Natural killer cell treated with Interleukin-12 subunit alpha and Interleukin-12 subunit beta and Interleukin-15 and Interleukin-18, amount 100 ng/mL, for 72 hours (primary cell): Measurements from ENCODE around the gene PCSK4. TPM values are rescaled to one million over a fixed set of nuclear protein-coding genes. Genes with fewer than 3 reads are reported as not detected.
"Not testable (repeated sequence)": the region's sequence is repeated elsewhere in the genome, so short reads cannot be mapped to it uniquely, and the experiment has no call there.

Experiments
- ATAC-seq, 2 donors: fragments of 150-1000 bp; cut with Tn5 transposase in 1 of 2; sonication (Bioruptor Pico), chemical (Tn5 transposase) in 1 of 2; 2 replicates each; pipeline ENCODE4 v1.10.0; 2021
- DNase-seq: peaks from one replicate; pipeline ENCODE4 v3.0.0; 2022; ENCODE audit warnings: low spot score
- H3K27ac Mint-ChIP-seq, 2 donors: 1 replicate in 1 of 2; 2 replicates in 1 of 2; pipeline ENCODE4 v1.8.0; 2022; ENCODE audit warnings: mixed read lengths in 2 of 2, mild to moderate bottlenecking in 1 of 2, moderate library complexity in 1 of 2
- H3K27me3 Mint-ChIP-seq, 2 donors: 1 replicate in 1 of 2; 2 replicates in 1 of 2; pipeline ENCODE4 v1.8.0; 2022; ENCODE audit warnings: mixed read lengths in 2 of 2
- H3K36me3 Mint-ChIP-seq: one replicate; pipeline ENCODE4 v1.8.0; 2022; ENCODE audit warnings: mixed read lengths
- H3K4me1 Mint-ChIP-seq, 2 donors: 1 replicate in 1 of 2; 2 replicates in 1 of 2; pipeline ENCODE4 v1.8.0; 2022; ENCODE audit warnings: low read depth in 2 of 2, mixed read lengths in 2 of 2, mild to moderate bottlenecking in 1 of 2
- H3K4me3 Mint-ChIP-seq: one replicate; pipeline ENCODE4 v1.8.0; 2022; ENCODE audit warnings: mixed read lengths
- H3K9me3 Mint-ChIP-seq: 2 replicates; pipeline ENCODE4 v1.8.0; 2022; ENCODE audit warnings: mixed read lengths
- total RNA-seq, 2 donors: library from RNA; stranded (reverse); gene quantifications; one replicate each; pipeline ENCODE4 v1.2.3, GENCODE V29; 2022

PCSK4 gene
- total RNA-seq, 2 donors from 2014 or later: 1.2 to 2.3 TPM

DNA sequence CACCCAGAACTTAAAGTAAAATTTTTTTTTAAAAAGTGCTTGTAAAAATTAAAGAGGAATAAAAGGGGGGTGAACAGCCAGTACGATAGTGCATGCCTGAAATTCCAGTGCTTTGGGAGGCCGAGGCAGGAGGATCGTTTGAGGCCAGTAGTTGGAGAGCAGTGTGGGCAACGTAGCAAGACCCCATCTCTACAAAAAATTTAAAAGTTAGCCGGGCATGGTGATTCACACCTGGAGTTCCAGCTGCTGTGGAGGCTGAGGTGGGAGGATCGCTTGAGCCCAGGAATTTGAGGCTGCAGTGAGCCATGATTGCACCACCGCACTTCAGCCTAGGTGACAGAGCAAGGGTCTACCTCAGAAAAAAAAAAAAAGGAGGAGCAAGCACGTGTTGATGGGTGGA lies 14.9 kb upstream of the PCSK4 start:
- Mint-ChIP-seq H3K4me1 (peaks cover 7 to 9% of the 10 kb centered on the region in 2 donors), H3K27ac (no peak overlapping the region), H3K36me3 (no peaks in the 10 kb centered on the region), H3K27me3 (peaks cover 0 to 14% of the 10 kb centered on the region in 2 donors), H3K9me3 (no peaks in the 10 kb centered on the region), H3K4me3 (no peak overlapping the region)
- DNase-seq (no peak), ATAC-seq (no peak)

DNA sequence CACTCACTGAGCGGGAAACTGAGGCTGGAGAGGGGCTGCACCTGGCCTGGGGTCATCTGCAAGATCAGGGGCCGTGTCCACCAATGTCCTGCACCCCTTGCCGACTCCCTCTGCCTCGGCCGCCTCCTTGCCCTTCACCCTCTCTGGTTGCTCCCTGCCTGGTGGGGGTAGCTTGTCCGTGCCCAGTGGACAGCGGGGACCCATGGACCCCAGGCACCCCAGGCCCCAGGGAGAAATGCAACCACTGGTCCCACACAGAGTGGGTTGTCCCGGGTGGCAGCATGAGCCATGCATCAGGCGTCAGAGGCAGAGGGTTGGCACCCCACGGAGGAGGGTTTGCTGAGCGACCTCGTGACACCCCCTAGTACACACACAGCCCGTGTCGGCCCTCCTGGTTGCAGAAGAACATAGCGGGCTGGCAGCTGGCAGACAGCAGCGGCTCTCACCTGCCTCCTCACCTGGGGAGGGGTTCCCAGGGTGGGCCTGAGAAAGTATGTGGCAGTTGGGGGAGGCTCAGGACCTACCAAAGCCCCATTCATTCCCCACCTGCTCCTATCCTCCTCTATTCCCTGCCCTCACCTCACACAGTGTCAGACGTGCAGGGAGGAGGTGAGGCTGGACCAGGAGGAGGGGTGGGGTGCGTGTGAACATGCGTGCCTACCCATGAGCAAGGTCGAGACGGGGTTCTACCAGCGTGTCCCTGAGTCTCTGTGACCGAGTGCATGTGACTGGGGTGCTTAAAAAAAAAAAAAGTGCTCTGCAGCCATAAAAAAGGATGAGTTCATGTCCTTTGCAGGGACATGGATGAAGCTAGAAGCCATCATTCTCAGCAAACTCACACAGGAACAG lies 14.0 kb upstream of the PCSK4 start:
- Mint-ChIP-seq H3K9me3 (no peaks in the 10 kb centered on the region), H3K36me3 (no peaks in the 10 kb centered on the region), H3K27me3 (peaks cover 0 to 12% of the 10 kb centered on the region in 2 donors), H3K4me1 (peaks cover 6 to 7% of the 10 kb centered on the region in 2 donors), H3K4me3 (no peak overlapping the region), H3K27ac (no peak overlapping the region)
- DNase-seq (no peak), ATAC-seq (no peak)

DNA sequence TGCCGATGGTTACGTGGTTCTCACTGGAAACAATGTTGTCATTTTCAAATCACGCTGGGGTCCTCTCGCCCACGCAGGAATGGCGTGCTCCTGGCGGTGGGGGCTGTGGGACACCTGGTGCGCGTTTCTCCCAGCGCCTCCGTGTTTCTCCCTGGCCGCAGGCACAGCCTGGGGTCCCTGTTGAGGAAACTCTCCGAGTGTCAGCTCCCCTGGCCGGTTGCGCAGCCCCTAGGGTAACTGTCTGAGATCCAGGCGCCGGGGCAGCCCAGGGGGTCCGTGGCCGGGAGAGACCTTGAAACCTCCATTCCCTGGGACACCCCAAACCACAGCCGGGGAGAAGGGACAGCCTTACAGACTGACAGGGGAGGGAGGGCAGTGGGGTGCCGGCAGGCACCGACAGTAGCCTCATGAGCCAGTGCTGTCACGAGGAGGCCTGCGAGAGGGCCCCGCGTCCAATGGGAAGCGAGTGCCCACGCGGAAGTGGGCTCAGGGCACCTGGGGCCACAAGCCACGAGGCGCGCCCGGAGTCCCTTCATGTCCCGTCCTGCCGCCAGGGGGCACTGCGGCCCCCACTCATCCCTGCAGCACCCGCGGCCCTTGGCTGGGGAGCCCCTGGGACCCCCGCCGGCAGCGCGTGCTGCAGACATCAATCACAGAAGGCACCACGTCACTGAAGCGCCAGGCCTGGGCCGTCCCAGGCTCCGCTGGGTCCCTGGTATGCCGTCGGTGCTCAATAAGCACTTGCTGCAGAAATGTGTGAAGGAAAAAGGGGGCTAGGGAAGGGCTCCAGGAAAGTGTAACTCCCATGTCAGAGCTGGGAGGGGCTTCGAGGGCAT lies 13.2 kb upstream of the PCSK4 start:
- H3K4me3 Mint-ChIP-seq: no peak overlapping the region
- H3K27ac Mint-ChIP-seq: no peak overlapping the region
- peaks cover 0 to 12% of the 10 kb centered on the region in 2 donors for H3K27me3 Mint-ChIP-seq

DNA sequence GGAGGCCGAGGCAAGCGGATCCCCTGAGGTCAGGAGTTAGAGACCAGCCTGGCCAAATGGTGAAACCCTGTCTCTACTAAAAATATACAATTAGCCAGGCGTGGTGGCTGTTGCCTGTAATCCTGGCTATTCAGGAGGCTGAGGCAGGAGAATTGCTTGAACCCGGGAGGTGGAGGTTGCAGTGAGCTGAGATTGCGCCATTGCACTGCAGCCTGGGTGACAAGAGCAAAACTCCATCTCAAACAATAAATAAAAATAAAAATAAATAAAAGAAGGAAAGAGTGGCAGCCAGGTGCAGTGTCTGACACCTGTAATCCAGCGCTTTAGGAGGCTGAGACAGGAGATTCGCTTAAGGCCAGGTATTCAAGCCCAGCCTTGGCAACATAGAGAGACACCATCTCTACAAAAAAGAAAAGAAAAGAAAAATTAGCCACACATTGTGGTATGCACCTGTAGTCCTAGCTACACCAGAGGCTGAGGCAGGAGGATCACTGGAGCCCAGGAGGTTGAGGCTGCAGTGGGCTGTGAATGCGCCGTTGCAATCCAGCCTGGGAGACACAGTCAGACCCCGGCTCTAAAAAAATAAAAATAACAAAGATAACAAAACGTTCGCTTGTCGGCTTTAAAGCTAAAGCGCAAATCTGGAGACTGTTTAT lies 12.4 kb upstream of the PCSK4 start:
- no peaks in the 10 kb centered on the region for H3K36me3 Mint-ChIP-seq
- H3K4me3 Mint-ChIP-seq: no peak overlapping the region
- peaks cover under 1 to 2% of the 10 kb centered on the region in 2 donors for H3K4me1 Mint-ChIP-seq

More for the DNA sequence above, 13.2 kb upstream of the PCSK4 start:
- H3K9me3 Mint-ChIP-seq: no peaks in the 10 kb centered on the region
- no peaks in the 10 kb centered on the region for H3K36me3 Mint-ChIP-seq
- peak in 1 of 2 donors; percentile 32 for ATAC-seq
- no peak for DNase-seq
- peaks cover 6 to 7% of the 10 kb centered on the region in 2 donors for H3K4me1 Mint-ChIP-seq

DNA sequence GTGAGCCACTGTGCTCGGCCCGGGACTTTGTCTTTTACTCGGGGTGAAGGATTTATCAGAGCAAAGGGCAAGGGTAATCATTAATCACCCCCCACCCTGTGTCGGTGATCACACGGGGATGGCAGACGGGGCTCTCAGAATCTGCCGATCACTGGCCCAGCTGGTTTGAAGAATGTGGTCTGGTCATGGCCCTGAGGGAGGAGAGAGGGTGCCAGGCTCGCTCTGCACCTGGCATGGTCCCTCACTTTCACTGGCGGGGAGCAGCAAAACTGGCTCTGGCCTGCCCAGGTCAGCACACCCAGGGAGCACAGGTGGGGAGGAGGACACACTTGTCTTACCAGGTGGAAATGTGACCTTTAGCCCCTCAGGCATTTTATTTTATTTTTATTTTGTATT lies 11.0 kb upstream of the PCSK4 start:
- DNase-seq (no peak), ATAC-seq (no peak)
- Mint-ChIP-seq H3K36me3 (no peaks in the 10 kb centered on the region), H3K27me3 (peaks cover 0 to 8% of the 10 kb centered on the region in 2 donors), H3K4me3 (no peak overlapping the region), H3K9me3 (no peaks in the 10 kb centered on the region), H3K27ac (no peak overlapping the region), H3K4me1 (no peaks in the 10 kb centered on the region)

More for the DNA sequence above, 12.4 kb upstream of the PCSK4 start:
- ATAC-seq: no peak
- Mint-ChIP-seq H3K27me3 (peaks cover 0 to 8% of the 10 kb centered on the region in 2 donors), H3K9me3 (no peaks in the 10 kb centered on the region), H3K27ac (no peak overlapping the region)
- no peak for DNase-seq

DNA sequence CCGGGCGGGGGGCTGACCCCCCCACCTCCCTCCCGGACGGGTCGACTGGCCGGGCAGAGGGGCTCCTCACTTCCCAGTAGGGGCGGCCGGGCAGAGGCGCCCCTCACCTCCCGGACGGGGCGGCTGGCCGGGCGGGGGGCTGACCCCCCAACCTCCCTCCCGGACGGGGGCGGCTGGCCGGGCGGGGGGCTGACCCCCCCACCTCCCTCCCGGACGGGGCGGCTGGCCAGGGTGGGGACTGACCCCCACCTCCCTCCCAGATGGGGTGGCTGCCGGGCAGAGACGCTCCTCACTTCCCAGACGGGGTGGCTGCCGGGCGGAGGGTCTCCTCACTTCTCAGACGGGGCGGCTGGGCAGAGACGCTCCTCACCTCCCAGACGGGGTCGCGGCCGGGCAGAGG lies 9.1 kb upstream of the PCSK4 start:
- H3K36me3 Mint-ChIP-seq, H3K9me3 Mint-ChIP-seq, H3K27ac Mint-ChIP-seq, H3K4me1 Mint-ChIP-seq, DNase-seq, ATAC-seq, H3K4me3 Mint-ChIP-seq, H3K27me3 Mint-ChIP-seq: not testable (repeated sequence)

DNA sequence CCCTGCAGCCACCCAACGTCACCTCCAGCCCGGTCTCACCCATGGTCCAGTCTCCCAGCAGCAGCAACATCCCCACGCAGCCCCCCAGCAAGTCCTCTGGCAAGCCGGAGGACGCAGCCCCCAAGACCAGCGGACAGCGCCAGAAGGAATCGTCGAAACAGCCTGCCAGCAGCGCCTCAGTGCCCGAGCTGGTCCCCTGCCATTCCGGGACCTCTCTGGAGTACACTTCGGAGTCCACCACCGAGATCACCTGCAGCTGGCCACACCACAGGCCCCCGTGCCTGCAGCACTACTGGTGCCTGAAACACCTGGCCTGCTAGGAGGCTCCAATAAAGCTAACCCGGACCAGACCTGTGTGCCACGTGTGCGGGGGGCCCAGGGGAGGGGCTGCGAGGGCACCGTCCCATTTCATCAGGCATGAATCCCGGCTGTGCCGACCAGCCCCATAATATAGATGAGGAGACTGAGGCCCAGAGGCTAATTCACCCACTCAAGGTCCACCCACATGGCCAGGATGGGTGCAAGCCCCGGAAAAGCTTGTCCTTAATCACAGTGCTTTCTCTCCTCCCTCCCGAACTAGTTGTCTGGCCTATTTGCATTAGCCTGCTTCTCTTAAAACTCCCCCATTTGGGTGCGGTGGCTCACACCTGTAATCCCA lies 7.6 kb upstream of the PCSK4 start:
- no peak overlapping the region for H3K4me3 Mint-ChIP-seq
- H3K4me1 Mint-ChIP-seq: no peaks in the 10 kb centered on the region
- ATAC-seq: no peak
- H3K27ac Mint-ChIP-seq: no peak overlapping the region
- DNase-seq: no peak
- H3K9me3 Mint-ChIP-seq: no peaks in the 10 kb centered on the region
- no peaks in the 10 kb centered on the region for H3K36me3 Mint-ChIP-seq
- H3K27me3 Mint-ChIP-seq: peaks cover 0 to 2% of the 10 kb centered on the region in 2 donors

DNA sequence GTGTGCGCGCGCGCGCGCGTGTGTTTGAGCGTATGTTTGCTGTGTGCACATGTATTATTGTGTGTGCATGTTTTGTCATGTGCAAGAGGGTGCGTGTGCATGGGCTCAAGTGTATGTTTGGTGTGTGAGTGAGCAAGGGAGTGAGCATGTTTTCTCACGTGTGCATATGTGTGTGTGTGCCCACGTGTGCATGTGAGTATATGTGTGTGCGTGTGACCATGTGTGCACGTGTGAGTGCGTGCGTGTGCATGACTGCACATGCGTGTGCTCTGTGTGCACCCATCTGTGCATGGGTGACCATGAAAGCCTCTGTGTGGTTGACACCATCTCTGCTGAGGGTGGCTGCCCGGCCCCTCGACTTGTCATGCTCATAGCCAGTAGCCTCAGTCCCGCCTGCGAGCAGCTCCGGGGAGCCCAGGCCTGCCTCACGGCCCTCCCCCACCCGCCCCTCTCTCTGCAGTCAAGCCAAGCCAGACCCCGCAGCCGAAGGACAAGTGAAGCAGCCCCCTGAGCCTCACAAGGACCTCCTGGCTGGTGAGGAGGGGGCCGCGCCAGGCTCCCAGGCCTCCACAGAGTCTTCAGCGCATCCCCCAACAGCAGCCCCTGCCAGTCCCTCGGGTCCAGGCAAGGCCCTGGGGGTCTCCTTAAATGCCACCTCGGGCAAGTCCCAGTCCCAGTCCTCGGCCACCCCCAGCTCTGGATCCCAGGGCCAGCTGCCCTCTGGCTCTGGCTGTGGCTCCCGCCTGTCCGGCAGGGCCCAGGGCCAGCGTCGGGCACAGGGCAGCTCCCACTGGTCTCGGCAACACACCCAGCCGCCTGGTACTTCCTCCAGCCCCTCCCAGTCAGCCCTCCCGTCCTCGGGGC lies 6.8 kb upstream of the PCSK4 start:
- Mint-ChIP-seq H3K9me3 (no peaks in the 10 kb centered on the region), H3K27me3 (no peaks in the 10 kb centered on the region), H3K27ac (no peak overlapping the region), H3K4me1 (peaks cover 2% of the 10 kb centered on the region in 2 donors), H3K4me3 (no peak overlapping the region), H3K36me3 (no peaks in the 10 kb centered on the region)
- ATAC-seq (no peak), DNase-seq (no peak)

DNA sequence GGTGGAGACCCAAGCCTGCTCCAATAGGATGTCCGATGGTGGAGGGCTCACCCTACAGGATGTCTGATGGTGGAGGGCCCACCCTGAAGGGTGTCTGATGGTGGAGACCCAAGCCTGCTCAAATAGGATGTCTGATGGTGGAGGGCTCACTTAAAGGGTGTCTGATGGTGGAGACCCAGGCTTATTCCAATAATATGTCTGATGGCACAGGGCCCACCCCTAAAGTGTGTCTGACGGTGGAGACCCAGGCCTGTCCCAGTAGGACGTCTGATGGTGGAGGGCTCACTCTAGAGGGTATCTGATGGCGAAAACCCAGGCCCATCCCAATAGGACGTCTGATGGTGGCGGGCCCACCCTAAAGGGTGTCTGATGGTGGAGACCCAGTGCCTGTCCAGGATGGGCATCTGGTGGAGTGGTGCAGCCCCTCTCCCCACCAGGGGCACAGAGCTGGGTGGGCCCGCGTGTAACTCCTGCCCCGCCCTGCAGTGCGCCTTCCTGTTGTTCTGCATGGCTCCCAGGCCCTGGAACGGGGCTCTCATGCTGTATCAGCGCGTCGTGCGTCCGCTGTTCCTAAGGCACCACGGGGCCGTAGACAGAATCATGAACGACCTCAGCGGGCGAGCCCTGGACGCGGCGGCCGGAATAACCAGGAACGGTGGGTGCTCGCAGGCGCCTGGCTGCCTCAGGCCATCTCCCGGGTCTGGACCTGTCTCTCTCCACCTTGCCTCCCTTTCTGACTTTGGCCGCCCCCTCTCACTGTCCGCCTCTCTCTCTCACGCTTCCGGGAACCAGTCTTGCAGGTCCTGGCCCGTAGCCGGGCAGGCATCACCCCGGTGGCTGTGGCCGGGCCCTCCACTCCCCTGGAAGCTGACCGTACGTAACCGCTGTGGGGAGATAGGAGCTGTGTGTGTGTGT lies 5.9 kb upstream of the PCSK4 start:
- Mint-ChIP-seq H3K36me3 (no peaks in the 10 kb centered on the region), H3K9me3 (no peaks in the 10 kb centered on the region), H3K27me3 (no peaks in the 10 kb centered on the region), H3K4me3 (no peak overlapping the region), H3K4me1 (peaks cover 5 to 6% of the 10 kb centered on the region in 2 donors), H3K27ac (no peak overlapping the region)
- DNase-seq: no peak
- ATAC-seq: no peak

DNA sequence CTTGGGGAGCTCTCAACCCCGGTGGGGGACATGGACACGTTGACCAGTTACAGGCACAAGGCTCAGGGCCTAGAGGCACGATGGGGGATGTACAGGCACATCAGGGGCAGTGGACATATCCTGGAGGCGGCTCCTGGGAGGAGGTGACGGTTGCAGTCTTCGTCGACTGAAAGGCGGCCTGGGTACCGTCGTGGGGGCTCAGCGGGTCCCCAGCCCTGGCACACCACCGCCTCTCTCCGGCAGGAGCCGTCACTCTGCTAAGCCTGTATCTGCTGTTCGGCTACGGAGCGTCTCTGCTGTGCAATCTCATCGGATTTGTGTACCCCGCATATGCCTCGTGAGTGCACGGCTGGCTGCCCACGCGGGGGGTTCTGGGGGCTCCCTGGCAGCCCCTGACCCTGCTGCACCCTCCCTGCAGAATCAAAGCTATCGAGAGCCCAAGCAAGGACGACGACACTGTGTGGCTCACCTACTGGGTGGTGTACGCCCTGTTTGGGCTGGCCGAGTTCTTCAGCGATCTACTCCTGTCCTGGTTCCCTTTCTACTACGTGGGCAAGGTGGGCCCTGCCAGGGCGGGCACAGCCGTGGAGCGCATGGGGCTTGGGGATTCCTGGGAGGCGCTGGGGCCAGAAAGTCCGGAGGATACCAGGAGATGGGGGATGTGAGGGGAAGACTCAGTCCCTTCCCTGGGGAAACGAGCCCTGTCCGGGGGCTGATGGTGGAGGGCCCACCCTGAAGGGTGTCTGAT lies 5.1 kb upstream of the PCSK4 start:
- peaks cover 9 to 11% of the 10 kb centered on the region in 2 donors for H3K4me1 Mint-ChIP-seq
- no peaks in the 10 kb centered on the region for H3K27me3 Mint-ChIP-seq
- ATAC-seq (no peak), DNase-seq (no peak)
- no peaks in the 10 kb centered on the region for H3K9me3 Mint-ChIP-seq
- H3K4me3 Mint-ChIP-seq: no peak overlapping the region
- H3K27ac Mint-ChIP-seq: no peak overlapping the region
- H3K36me3 Mint-ChIP-seq: no peaks in the 10 kb centered on the region

DNA sequence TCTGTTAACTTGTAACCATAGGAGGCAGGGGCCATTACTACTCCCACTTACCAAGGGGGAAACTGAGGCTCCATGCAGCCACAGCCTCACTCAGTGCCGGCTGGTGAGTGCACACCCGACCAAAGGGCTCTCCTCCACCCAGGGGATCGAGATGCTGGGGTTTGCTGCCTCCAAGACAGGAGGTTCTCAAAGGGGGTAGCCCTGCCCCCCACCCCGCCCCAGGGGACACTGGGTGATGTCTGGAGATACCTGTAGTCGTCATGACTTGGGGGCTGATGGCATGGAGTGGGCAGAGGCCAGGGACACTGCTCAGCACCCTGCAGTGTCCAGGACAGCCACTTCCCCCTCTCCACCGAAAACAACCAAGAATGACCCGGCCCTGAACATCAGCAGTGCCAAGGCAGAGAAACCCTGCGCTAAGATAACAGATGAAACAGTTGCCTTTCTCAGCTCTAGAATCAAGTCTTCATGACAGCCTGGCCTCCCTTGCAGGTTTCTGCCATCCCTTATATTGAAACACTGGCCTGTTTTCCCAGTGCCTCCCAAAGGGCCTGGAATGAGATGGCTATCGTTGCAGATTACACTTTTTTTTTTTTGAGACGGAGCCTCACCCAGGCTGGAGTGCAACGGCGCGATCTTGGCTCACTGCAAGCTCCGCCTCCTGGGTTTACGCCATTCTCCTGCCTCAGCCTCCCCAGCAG lies 4.1 kb upstream of the PCSK4 start:
- DNase-seq (no peak), ATAC-seq (no peak)
- Mint-ChIP-seq H3K27ac (no peak overlapping the region), H3K9me3 (no peaks in the 10 kb centered on the region), H3K36me3 (no peaks in the 10 kb centered on the region), H3K4me3 (no peak overlapping the region), H3K27me3 (no peaks in the 10 kb centered on the region), H3K4me1 (peaks cover 9 to 16% of the 10 kb centered on the region in 2 donors)
